Measurements from ENCODE around the gene COX5A. TPM values are rescaled to one million over a fixed set of nuclear protein-coding genes. Genes with fewer than 3 reads are reported as not detected.

COX5A gene
- total and polyA plus RNA-seq, 2 donors, result 65.5 to 191 TPM

DNA sequence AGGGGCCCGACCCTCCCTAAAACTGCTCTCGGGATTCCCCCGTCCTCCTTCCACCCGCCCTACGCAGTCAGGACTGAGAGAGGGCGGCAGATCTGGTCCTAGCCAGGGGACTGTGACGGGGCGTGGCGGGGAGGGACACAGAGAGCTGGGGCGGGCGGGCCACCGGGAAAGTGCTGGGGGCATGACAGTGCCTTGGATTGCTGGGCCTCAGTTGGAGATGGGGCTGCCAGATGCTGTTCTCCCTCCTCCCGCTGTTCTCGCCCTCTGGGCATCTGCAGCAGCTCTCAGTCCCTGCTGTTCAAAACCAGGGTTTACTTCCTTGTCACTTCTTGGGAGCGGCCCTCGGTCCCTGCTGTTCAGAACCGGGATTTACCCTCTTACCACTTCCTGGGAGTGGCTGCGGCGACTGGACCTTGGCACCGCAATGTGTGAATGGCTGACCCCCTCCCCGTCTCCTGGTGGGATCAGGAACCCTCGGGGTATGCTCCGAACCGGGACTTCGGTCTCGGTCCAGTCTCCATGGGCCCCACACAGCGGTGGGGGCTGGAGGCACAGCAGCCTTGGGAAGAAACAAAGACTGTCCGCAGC lies 20.5 kb upstream of the COX5A start:
- no peak for DNase-seq (ENCODE audit: low read depth in 6 of 9, low spot score in 9 of 9)
- Histone ChIP-seq H3K27me3 (ENCODE audit: control insufficient read depth in 2 of 2, insufficient read depth in 1 of 2, low read length in 1 of 2) (peaks cover 46 to 84% of the 10 kb centered on the region in 2 donors), H3K27ac (ENCODE audit: low read depth in 1 of 2, low read length in 1 of 2) (no peak overlapping the region), H3K36me3 (ENCODE audit: control insufficient read depth in 2 of 2, insufficient read depth in 2 of 2, low read length in 1 of 2) (no peaks in the 10 kb centered on the region), H3K4me3 (ENCODE audit: low read length in 2 of 2) (no peak overlapping the region), H3K4me1 (ENCODE audit: control insufficient read depth in 2 of 2, insufficient read depth in 2 of 2, low read length in 2 of 2) (peaks cover 13 to 39% of the 10 kb centered on the region in 2 donors), H3K9me3 (ENCODE audit: control insufficient read depth in 2 of 2, insufficient read depth in 1 of 2, low read length in 1 of 2) (peaks cover 0 to 1% of the 10 kb centered on the region in 2 donors)
- 7% methylated on average over 28 of the region's 28 CpGs for WGBS

DNA sequence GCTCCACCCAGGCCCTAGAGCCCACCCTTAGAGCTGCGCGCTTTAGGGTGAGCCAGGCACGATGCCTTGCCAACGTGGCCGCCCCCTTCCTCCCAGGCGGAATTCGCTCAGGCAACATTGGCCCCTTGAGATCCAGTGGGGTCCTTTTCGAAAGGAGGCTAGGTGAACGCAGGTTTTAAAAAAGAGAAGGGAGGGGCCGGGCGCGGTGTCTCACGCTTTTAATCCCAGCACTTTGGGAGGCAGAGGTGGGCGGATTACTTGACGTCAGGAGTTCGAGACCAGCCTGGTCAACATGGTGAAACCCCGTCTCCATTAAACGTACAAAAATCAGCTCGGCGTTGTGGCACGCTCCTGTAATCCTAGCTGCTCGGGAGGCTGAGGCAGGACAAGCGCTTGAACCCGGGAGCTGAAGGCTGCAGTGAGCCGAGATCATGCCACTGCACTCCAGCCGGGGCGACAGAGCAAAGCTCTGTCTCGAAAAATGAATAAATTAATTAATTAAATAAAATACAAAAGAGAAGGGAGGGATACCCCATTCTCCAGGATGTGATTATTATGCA lies 19.7 kb upstream of the COX5A start:
- Histone ChIP-seq H3K27me3 (ENCODE audit: control insufficient read depth in 2 of 2, insufficient read depth in 1 of 2, low read length in 1 of 2) (peaks cover 46 to 76% of the 10 kb centered on the region in 2 donors), H3K4me3 (ENCODE audit: low read length in 2 of 2) (peak overlapping the region; percentile 40 to 66), H3K36me3 (ENCODE audit: control insufficient read depth in 2 of 2, insufficient read depth in 2 of 2, low read length in 1 of 2) (no peaks in the 10 kb centered on the region), H3K4me1 (ENCODE audit: control insufficient read depth in 2 of 2, insufficient read depth in 2 of 2, low read length in 2 of 2) (peaks cover 13 to 39% of the 10 kb centered on the region in 2 donors), H3K9me3 (ENCODE audit: control insufficient read depth in 2 of 2, insufficient read depth in 1 of 2, low read length in 1 of 2) (peaks cover 0 to 1% of the 10 kb centered on the region in 2 donors), H3K27ac (ENCODE audit: low read depth in 1 of 2, low read length in 1 of 2) (peak overlapping the region in 1 of 2 donors; percentile 38)
- 7% methylated on average over 28 of the region's 28 CpGs for WGBS
- no peak for DNase-seq (ENCODE audit: low read depth in 6 of 9, low spot score in 9 of 9)

DNA sequence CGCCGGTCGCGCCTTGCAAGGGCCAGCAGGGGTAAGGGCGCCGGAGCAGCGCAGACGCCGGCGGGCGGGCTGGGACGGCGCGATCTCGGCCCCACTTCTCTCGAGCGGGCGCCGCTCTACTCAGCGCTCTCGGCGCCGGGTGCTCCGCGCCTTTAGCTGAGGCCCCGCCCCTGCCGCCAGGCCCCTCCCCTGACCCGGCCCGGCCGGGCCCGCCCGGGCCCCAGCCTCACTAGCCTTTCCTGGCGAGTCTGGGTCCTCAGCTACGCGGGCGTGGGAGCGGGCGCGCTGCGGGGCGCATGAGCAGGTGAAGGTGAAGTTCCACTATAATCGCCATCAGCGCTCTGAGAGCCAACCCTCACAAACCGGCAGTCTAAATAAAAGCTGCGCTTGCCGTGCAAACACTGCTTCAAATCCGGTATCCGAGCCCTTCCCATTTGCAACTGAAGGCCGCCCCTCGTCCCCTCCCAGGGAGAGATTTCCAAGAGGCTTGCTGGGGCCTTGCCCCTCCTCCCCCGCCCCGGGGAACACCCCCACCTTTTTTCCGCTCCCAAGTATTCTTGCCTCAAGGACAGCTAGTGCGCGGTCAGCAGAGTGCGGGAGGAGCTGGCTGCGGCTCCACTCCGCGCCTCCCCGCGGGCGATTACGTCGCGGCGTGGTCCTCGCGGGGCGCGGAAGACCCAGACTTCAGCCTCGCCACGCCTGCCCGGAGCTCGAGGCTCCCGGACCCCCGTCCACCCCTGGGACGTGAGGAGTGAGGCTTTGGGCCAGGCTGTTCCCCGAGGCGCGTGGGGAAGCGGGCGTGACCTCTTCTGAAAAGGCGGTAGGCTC lies 19.0 kb upstream of the COX5A start, which contains the start of gene RPP25:
TSS of gene RPP25 (minus strand) at position 125 of the 828 bp plus-strand sequence. CDS start 189 bp downstream, outside the sequence.
- H3K27ac ChIP-seq (ENCODE audit: low read depth in 1 of 2, low read length in 1 of 2), result peak within 1 kb of the TSS in 1 of 2 donors; percentile 52
- WGBS, result 1% methylated on average over 83 of the region's 83 CpGs
- peak in 7 of 9 donors; percentile 26 to 76 (median 50) for DNase-seq (ENCODE audit: low read depth in 6 of 9, low spot score in 9 of 9)
- peak within 1 kb of the TSS; percentile 40 to 66 for H3K4me3 ChIP-seq (ENCODE audit: low read length in 2 of 2)
- H3K36me3 ChIP-seq (ENCODE audit: control insufficient read depth in 2 of 2, insufficient read depth in 2 of 2, low read length in 1 of 2), result no peaks in the 10 kb centered on the region
- H3K27me3 ChIP-seq (ENCODE audit: control insufficient read depth in 2 of 2, insufficient read depth in 1 of 2, low read length in 1 of 2), result peaks cover 46 to 69% of the 10 kb centered on the region in 2 donors
- peaks cover 13 to 39% of the 10 kb centered on the region in 2 donors for H3K4me1 ChIP-seq (ENCODE audit: control insufficient read depth in 2 of 2, insufficient read depth in 2 of 2, low read length in 2 of 2)
- peaks cover 0 to 1% of the 10 kb centered on the region in 2 donors for H3K9me3 ChIP-seq (ENCODE audit: control insufficient read depth in 2 of 2, insufficient read depth in 1 of 2, low read length in 1 of 2)

DNA sequence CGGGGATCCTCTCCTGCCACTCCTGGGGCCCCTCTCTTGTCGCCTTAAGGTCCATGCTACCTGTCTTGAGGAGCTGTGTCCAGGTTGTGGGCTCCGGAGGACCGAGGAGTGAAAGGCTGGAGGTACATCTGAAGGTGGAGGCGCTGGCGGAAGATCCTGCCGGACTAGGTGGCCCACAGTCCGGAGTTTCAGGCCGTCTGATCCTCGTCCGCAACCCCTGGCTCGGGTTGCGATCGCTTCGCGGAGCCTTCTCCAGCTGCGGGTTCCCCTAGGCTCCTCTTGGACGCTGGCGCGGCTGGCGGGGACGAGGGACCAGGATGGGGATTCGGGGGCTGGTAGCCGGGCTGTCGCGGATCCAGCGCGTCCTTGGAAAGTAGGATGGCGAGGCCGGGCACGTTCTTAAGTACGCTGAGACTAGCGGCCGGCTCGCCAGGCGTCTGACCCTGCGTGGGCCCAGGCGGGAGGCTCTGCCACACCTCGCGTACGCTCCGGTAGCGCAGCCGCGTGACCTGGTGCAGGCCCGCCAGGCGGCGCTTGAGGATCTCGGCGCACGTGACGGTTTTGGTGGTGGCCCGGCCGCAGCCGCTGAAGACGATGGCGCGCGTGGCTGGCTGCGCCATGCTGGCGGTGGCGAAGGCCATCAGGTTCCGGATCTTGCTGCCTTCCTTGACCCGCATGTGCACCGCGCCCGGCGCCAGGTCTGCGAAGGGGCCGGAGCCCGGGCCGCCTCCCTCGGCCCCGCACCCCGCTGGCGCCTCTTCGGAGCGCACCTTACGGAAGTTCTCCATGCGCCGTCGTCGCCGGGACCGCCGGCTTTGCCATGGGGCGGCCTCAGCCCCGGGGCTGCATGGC lies 18.1 kb upstream of the COX5A start:
- WGBS, result 26% methylated on average over 88 of the region's 88 CpGs

DNA sequence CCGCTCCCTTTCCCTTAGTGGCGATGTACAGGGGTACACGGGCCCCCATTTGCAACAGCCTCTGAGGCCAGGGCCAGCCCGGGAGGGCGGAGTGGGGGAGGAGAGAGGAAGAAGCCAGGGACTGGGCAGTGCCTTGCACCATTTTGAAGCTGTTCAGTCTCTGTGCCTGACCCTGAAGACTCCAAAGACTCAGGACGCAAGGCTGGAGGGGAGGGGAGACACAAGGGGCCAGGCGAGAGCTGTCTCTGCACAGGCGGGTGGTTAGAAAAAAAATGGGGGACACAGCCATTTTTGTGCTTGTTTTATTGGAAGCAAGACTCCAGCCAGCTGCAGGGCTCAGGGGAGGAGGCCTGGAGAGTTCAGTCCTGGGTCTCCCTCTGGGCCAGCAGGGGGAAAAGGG lies 17.1 kb upstream of the COX5A start:
- peaks cover 0 to 1% of the 10 kb centered on the region in 2 donors for H3K9me3 ChIP-seq (ENCODE audit: control insufficient read depth in 2 of 2, insufficient read depth in 1 of 2, low read length in 1 of 2)
- 91% methylated on average over 8 of the region's 8 CpGs for WGBS
- H3K4me1 ChIP-seq (ENCODE audit: control insufficient read depth in 2 of 2, insufficient read depth in 2 of 2, low read length in 2 of 2), result peaks cover 13 to 43% of the 10 kb centered on the region in 2 donors
- no peak for DNase-seq (ENCODE audit: low read depth in 6 of 9, low spot score in 9 of 9)
- H3K4me3 ChIP-seq (ENCODE audit: low read length in 2 of 2), result no peak overlapping the region
- H3K27ac ChIP-seq (ENCODE audit: low read depth in 1 of 2, low read length in 1 of 2), result no peak overlapping the region
- H3K36me3 ChIP-seq (ENCODE audit: control insufficient read depth in 2 of 2, insufficient read depth in 2 of 2, low read length in 1 of 2), result no peaks in the 10 kb centered on the region
- H3K27me3 ChIP-seq (ENCODE audit: control insufficient read depth in 2 of 2, insufficient read depth in 1 of 2, low read length in 1 of 2), result peaks cover 38 to 51% of the 10 kb centered on the region in 2 donors

More for the DNA sequence above, 18.1 kb upstream of the COX5A start:
- H3K27me3 ChIP-seq (ENCODE audit: control insufficient read depth in 2 of 2, insufficient read depth in 1 of 2, low read length in 1 of 2), result peaks cover 43 to 61% of the 10 kb centered on the region in 2 donors
- peaks cover 13 to 39% of the 10 kb centered on the region in 2 donors for H3K4me1 ChIP-seq (ENCODE audit: control insufficient read depth in 2 of 2, insufficient read depth in 2 of 2, low read length in 2 of 2)
- peak overlapping the region; percentile 40 to 66 for H3K4me3 ChIP-seq (ENCODE audit: low read length in 2 of 2)
- peak overlapping the region in 1 of 2 donors; percentile 52 for H3K27ac ChIP-seq (ENCODE audit: low read depth in 1 of 2, low read length in 1 of 2)
- H3K9me3 ChIP-seq (ENCODE audit: control insufficient read depth in 2 of 2, insufficient read depth in 1 of 2, low read length in 1 of 2), result peaks cover 0 to 1% of the 10 kb centered on the region in 2 donors
- peak in 8 of 9 donors; percentile 27 to 79 (median 48) for DNase-seq (ENCODE audit: low read depth in 6 of 9, low spot score in 9 of 9)
- H3K36me3 ChIP-seq (ENCODE audit: control insufficient read depth in 2 of 2, insufficient read depth in 2 of 2, low read length in 1 of 2), result no peaks in the 10 kb centered on the region

DNA sequence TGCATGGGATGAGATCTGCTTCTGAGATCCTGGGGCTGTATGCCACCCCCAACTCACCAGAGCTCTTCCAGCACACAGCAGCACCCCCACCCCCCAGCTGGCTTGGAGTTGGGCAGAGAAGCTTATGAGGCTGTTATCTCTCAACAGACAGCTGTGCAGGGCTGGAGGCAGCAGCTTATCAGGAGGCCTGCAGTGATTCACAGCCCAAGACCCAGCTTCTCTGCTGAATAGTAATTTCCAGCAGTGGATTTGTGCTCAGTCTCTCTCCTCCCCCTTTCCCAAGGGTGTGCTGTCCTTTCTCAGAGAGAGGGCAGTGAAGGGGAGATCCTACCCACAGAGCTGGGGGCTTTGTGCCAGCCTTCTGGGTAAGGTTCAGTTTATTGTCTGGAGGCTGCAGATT lies 16.6 kb upstream of the COX5A start:
- Histone ChIP-seq H3K4me3 (ENCODE audit: low read length in 2 of 2) (no peak overlapping the region), H3K27me3 (ENCODE audit: control insufficient read depth in 2 of 2, insufficient read depth in 1 of 2, low read length in 1 of 2) (peaks cover 34 to 46% of the 10 kb centered on the region in 2 donors), H3K36me3 (ENCODE audit: control insufficient read depth in 2 of 2, insufficient read depth in 2 of 2, low read length in 1 of 2) (no peaks in the 10 kb centered on the region), H3K9me3 (ENCODE audit: control insufficient read depth in 2 of 2, insufficient read depth in 1 of 2, low read length in 1 of 2) (peaks cover 0 to 1% of the 10 kb centered on the region in 2 donors), H3K27ac (ENCODE audit: low read depth in 1 of 2, low read length in 1 of 2) (no peak overlapping the region), H3K4me1 (ENCODE audit: control insufficient read depth in 2 of 2, insufficient read depth in 2 of 2, low read length in 2 of 2) (peaks cover 13 to 44% of the 10 kb centered on the region in 2 donors)
- no peak for DNase-seq (ENCODE audit: low read depth in 6 of 9, low spot score in 9 of 9)

DNA sequence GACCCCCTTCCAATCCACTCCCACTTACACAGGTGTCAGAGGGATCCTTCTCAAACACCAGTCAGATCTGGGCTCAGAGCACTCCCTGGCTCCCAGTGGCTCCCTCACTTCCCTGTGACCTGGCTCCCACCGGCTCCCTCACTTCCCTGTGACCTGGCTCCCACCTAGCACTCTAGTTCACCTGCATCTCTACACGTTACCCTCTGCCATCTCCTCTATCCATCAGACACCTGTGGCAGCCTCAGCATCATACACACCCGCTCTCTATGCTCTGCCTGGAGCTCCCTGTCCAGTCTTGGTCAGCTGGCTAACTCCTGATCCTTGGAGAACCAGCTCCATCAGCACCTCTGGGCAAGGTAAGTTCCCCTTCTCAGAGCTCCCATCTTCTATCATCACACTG lies 13.1 kb upstream of the COX5A start:
- no peak overlapping the region for H3K27ac ChIP-seq (ENCODE audit: low read depth in 1 of 2, low read length in 1 of 2)
- WGBS, result 87% methylated on average over 3 of the region's 3 CpGs
- peaks cover 2 to 12% of the 10 kb centered on the region in 2 donors for H3K27me3 ChIP-seq (ENCODE audit: control insufficient read depth in 2 of 2, insufficient read depth in 1 of 2, low read length in 1 of 2)
- DNase-seq (ENCODE audit: low read depth in 6 of 9, low spot score in 9 of 9), result no peak
- peaks cover 2 to 20% of the 10 kb centered on the region in 2 donors for H3K4me1 ChIP-seq (ENCODE audit: control insufficient read depth in 2 of 2, insufficient read depth in 2 of 2, low read length in 2 of 2)
- no peak overlapping the region for H3K4me3 ChIP-seq (ENCODE audit: low read length in 2 of 2)
- H3K36me3 ChIP-seq (ENCODE audit: control insufficient read depth in 2 of 2, insufficient read depth in 2 of 2, low read length in 1 of 2), result no peaks in the 10 kb centered on the region
- H3K9me3 ChIP-seq (ENCODE audit: control insufficient read depth in 2 of 2, insufficient read depth in 1 of 2, low read length in 1 of 2), result peaks cover 0 to 1% of the 10 kb centered on the region in 2 donors

DNA sequence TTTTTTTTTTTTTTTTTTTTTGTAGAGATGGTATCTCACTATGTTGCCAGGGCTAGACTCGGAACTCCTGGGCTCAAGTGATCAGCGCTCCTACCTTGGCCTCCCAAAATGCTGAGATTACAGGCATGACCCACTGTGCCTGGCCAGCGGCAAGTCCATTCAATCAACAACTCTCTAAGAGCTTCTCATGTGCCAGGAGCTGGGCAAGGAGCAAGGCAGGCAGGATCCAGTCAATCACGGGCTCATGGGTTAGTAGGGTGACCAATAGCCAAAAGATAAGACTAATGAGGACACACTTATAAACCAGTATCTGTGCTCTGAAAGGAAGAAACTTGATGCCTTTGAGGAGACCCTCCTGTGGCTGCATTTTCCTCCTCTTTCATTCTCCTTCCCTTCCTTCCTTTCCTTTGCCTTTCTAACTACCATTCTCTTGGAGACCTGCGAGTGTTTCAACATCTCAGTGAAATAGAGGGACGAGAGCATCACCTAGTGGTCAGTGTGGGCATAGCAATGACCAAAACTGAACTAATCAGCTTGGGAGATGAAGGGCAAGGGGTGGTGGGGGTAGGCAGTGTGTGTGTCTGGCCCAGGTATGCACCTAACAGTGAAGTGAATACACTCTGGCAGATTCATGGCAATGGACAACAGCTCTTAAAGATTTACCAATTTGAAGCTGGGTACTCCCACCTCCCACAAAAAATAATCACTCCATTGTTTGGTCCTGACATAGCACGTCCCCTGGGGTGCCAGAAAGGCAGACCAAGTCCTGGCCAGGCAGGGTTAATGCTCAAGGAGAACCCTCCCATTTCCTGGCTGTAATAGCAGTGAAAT lies 12.4 kb upstream of the COX5A start:
- Histone ChIP-seq H3K27ac (ENCODE audit: low read depth in 1 of 2, low read length in 1 of 2) (no peak overlapping the region), H3K36me3 (ENCODE audit: control insufficient read depth in 2 of 2, insufficient read depth in 2 of 2, low read length in 1 of 2) (no peaks in the 10 kb centered on the region), H3K4me3 (ENCODE audit: low read length in 2 of 2) (no peak overlapping the region), H3K9me3 (ENCODE audit: control insufficient read depth in 2 of 2, insufficient read depth in 1 of 2, low read length in 1 of 2) (no peaks in the 10 kb centered on the region), H3K27me3 (ENCODE audit: control insufficient read depth in 2 of 2, insufficient read depth in 1 of 2, low read length in 1 of 2) (peaks cover 0 to 5% of the 10 kb centered on the region in 2 donors), H3K4me1 (ENCODE audit: control insufficient read depth in 2 of 2, insufficient read depth in 2 of 2, low read length in 2 of 2) (peaks cover 0 to 12% of the 10 kb centered on the region in 2 donors)
- peak; percentile 40 to 88 (median 79) for DNase-seq (ENCODE audit: low read depth in 6 of 9, low spot score in 9 of 9)
- 61% methylated on average over 7 of the region's 7 CpGs for WGBS
